ENCODE measurements around the gene FRG1. TPM values are rescaled to one million over a fixed set of nuclear protein-coding genes. Genes with fewer than 3 reads are reported as not detected.
"Not testable (repeated sequence)": the region's sequence is repeated elsewhere in the genome, so short reads cannot be mapped to it uniquely, and the experiment has no call there.

The FRG1 gene
- total and polyA plus RNA-seq, 5 donors from 2014 or later = 60.7 to 76.8 (median 71.9) TPM

GRCh38 chr4:189926742-189927141 lies 13.9 kb upstream of the FRG1 start:
- H3K4me3 ChIP-seq (ENCODE audit: low read depth, low read length); H3K4me1 Mint-ChIP-seq; DNase-seq; H3K4me3 Mint-ChIP-seq; H3K9me3 ChIP-seq (ENCODE audit: control insufficient read depth in 2 of 2, low read length in 2 of 2); H3K27ac Mint-ChIP-seq; H3K27me3 Mint-ChIP-seq; H3K36me3 ChIP-seq (ENCODE audit: control insufficient read depth, insufficient read depth, low read length); H3K27ac ChIP-seq (ENCODE audit: insufficient read depth, low read length, poor library complexity, severe bottlenecking); H3K27me3 ChIP-seq (ENCODE audit: control insufficient read depth, insufficient read depth, low read length); H3K4me1 ChIP-seq (ENCODE audit: control insufficient read depth, insufficient read depth, low read length, poor library complexity, severe bottlenecking); ATAC-seq (ENCODE audit: low read depth in 2 of 2): not testable (repeated sequence)
- H3K36me3 Mint-ChIP-seq = peaks cover 25% of the 10 kb centered on the region
- peaks cover 0 to 12% (median 5%) of the 10 kb centered on the region in 7 donors for H3K9me3 Mint-ChIP-seq

- Mint-ChIP-seq H3K4me1 (peaks cover 48 to 63% (median 54%) of the 10 kb centered on the region in 4 donors), H3K4me3 (peak overlapping the region; percentile 95 to 100 (median 97)), H3K9me3 (peaks cover 1 to 6% (median 3%) of the 10 kb centered on the region in 7 donors), H3K36me3 (peaks cover 31% of the 10 kb centered on the region), H3K27ac (peak overlapping the region; percentile 96 to 100 (median 98)), H3K27me3 (peaks cover 5% of the 10 kb centered on the region)
- H3K36me3 ChIP-seq (ENCODE audit: control insufficient read depth, insufficient read depth, low read length) = peaks cover 10% of the 10 kb centered on the region
- H3K4me1 ChIP-seq (ENCODE audit: control insufficient read depth, insufficient read depth, low read length, poor library complexity, severe bottlenecking) = peaks cover 42% of the 10 kb centered on the region
- ATAC-seq (ENCODE audit: low read depth in 2 of 2) (no peak), DNase-seq (no peak)
- no peaks in the 10 kb centered on the region for H3K9me3 ChIP-seq (ENCODE audit: control insufficient read depth in 2 of 2, low read length in 2 of 2)
- H3K27ac ChIP-seq (ENCODE audit: insufficient read depth, low read length, poor library complexity, severe bottlenecking) = peak overlapping the region; percentile 90
- H3K4me3 ChIP-seq (ENCODE audit: low read depth, low read length) = peak overlapping the region; percentile 89
- H3K27me3 ChIP-seq (ENCODE audit: control insufficient read depth, insufficient read depth, low read length) = no peaks in the 10 kb centered on the region
Measured at GRCh38 chr4:189941005-189941450, 356 bp downstream of the FRG1 start.

GRCh38 chr4:189942412-189942811 lies 1.7 kb downstream of the FRG1 start:
- ATAC-seq (ENCODE audit: low read depth in 2 of 2); H3K9me3 Mint-ChIP-seq; H3K9me3 ChIP-seq (ENCODE audit: control insufficient read depth in 2 of 2, low read length in 2 of 2); DNase-seq; H3K27me3 Mint-ChIP-seq; H3K27me3 ChIP-seq (ENCODE audit: control insufficient read depth, insufficient read depth, low read length); H3K27ac ChIP-seq (ENCODE audit: insufficient read depth, low read length, poor library complexity, severe bottlenecking): not testable (repeated sequence)
- peaks cover 16% of the 10 kb centered on the region for H3K36me3 ChIP-seq (ENCODE audit: control insufficient read depth, insufficient read depth, low read length)
- Mint-ChIP-seq H3K4me1 (peaks cover 59 to 77% (median 68%) of the 10 kb centered on the region in 4 donors), H3K4me3 (peak overlapping the region; percentile 84 to 98 (median 90)), H3K36me3 (peaks cover 36% of the 10 kb centered on the region), H3K27ac (peak overlapping the region; percentile 87 to 96 (median 93))
- peak overlapping the region; percentile 89 for H3K4me3 ChIP-seq (ENCODE audit: low read depth, low read length)
- peaks cover 45% of the 10 kb centered on the region for H3K4me1 ChIP-seq (ENCODE audit: control insufficient read depth, insufficient read depth, low read length, poor library complexity, severe bottlenecking)

GRCh38 chr4:189944077-189944476 lies 3.4 kb downstream of the FRG1 start:
- ATAC-seq (ENCODE audit: low read depth in 2 of 2); H3K27me3 ChIP-seq (ENCODE audit: control insufficient read depth, insufficient read depth, low read length); H3K27ac ChIP-seq (ENCODE audit: insufficient read depth, low read length, poor library complexity, severe bottlenecking); DNase-seq; H3K9me3 Mint-ChIP-seq; H3K27ac Mint-ChIP-seq; H3K9me3 ChIP-seq (ENCODE audit: control insufficient read depth in 2 of 2, low read length in 2 of 2); H3K4me3 ChIP-seq (ENCODE audit: low read depth, low read length); H3K27me3 Mint-ChIP-seq: not testable (repeated sequence)
- Histone ChIP-seq H3K4me1 (ENCODE audit: control insufficient read depth, insufficient read depth, low read length, poor library complexity, severe bottlenecking) (peaks cover 45% of the 10 kb centered on the region), H3K36me3 (ENCODE audit: control insufficient read depth, insufficient read depth, low read length) (peaks cover 25% of the 10 kb centered on the region)
- peaks cover 47% of the 10 kb centered on the region for H3K36me3 Mint-ChIP-seq
- peaks cover 69 to 91% (median 77%) of the 10 kb centered on the region in 4 donors for H3K4me1 Mint-ChIP-seq
- H3K4me3 Mint-ChIP-seq = peak overlapping the region; percentile 15 to 58 (median 40)

GRCh38 chr4:189946906-189947305 lies 6.2 kb downstream of the FRG1 start:
- H3K4me3 ChIP-seq (ENCODE audit: low read depth, low read length); H3K27ac ChIP-seq (ENCODE audit: insufficient read depth, low read length, poor library complexity, severe bottlenecking); ATAC-seq (ENCODE audit: low read depth in 2 of 2); H3K27me3 ChIP-seq (ENCODE audit: control insufficient read depth, insufficient read depth, low read length); H3K27me3 Mint-ChIP-seq; H3K9me3 ChIP-seq (ENCODE audit: control insufficient read depth in 2 of 2, low read length in 2 of 2); H3K9me3 Mint-ChIP-seq; DNase-seq; H3K27ac Mint-ChIP-seq: not testable (repeated sequence)
- Mint-ChIP-seq H3K36me3 (peaks cover 58% of the 10 kb centered on the region), H3K4me1 (peaks cover 54 to 84% (median 69%) of the 10 kb centered on the region in 4 donors), H3K4me3 (peak overlapping the region in 2 of 4 donors; percentile 66 to 69)
- Histone ChIP-seq H3K4me1 (ENCODE audit: control insufficient read depth, insufficient read depth, low read length, poor library complexity, severe bottlenecking) (peaks cover 33% of the 10 kb centered on the region), H3K36me3 (ENCODE audit: control insufficient read depth, insufficient read depth, low read length) (peaks cover 30% of the 10 kb centered on the region)

- H3K9me3 ChIP-seq (ENCODE audit: control insufficient read depth in 2 of 2, low read length in 2 of 2); DNase-seq; H3K9me3 Mint-ChIP-seq; H3K4me3 Mint-ChIP-seq; H3K27ac Mint-ChIP-seq; H3K27me3 Mint-ChIP-seq; H3K4me3 ChIP-seq (ENCODE audit: low read depth, low read length); H3K27me3 ChIP-seq (ENCODE audit: control insufficient read depth, insufficient read depth, low read length); ATAC-seq (ENCODE audit: low read depth in 2 of 2); H3K27ac ChIP-seq (ENCODE audit: insufficient read depth, low read length, poor library complexity, severe bottlenecking): not testable (repeated sequence)
- Mint-ChIP-seq H3K36me3 (peaks cover 58% of the 10 kb centered on the region), H3K4me1 (peaks cover 42 to 68% (median 56%) of the 10 kb centered on the region in 4 donors)
- Histone ChIP-seq H3K36me3 (ENCODE audit: control insufficient read depth, insufficient read depth, low read length) (peaks cover 28% of the 10 kb centered on the region), H3K4me1 (ENCODE audit: control insufficient read depth, insufficient read depth, low read length, poor library complexity, severe bottlenecking) (peaks cover 20% of the 10 kb centered on the region)
Measured at GRCh38 chr4:189948486-189948885, 7.8 kb downstream of the FRG1 start.

GRCh38 chr4:189969291-189969690 lies 28.6 kb downstream of the FRG1 start:
- not testable (repeated sequence) for H3K4me1 Mint-ChIP-seq; H3K36me3 Mint-ChIP-seq; H3K4me3 Mint-ChIP-seq; H3K9me3 ChIP-seq (ENCODE audit: control insufficient read depth in 2 of 2, low read length in 2 of 2); H3K27me3 ChIP-seq (ENCODE audit: control insufficient read depth, insufficient read depth, low read length); H3K27ac ChIP-seq (ENCODE audit: insufficient read depth, low read length, poor library complexity, severe bottlenecking); H3K27me3 Mint-ChIP-seq; ATAC-seq (ENCODE audit: low read depth in 2 of 2); DNase-seq; H3K27ac Mint-ChIP-seq; H3K4me3 ChIP-seq (ENCODE audit: low read depth, low read length); H3K4me1 ChIP-seq (ENCODE audit: control insufficient read depth, insufficient read depth, low read length, poor library complexity, severe bottlenecking); H3K36me3 ChIP-seq (ENCODE audit: control insufficient read depth, insufficient read depth, low read length)
- peaks cover 0 to 43% (median 6%) of the 10 kb centered on the region in 7 donors for H3K9me3 Mint-ChIP-seq

GRCh38 chr4:189973646-189974045 lies 33.0 kb downstream of the FRG1 start:
- Mint-ChIP-seq H3K36me3 (no peaks in the 10 kb centered on the region), H3K4me3 (no peak overlapping the region), H3K9me3 (peaks cover 0 to 10% (median 0%) of the 10 kb centered on the region in 7 donors), H3K4me1 (peaks cover 0 to 3% (median 0%) of the 10 kb centered on the region in 4 donors), H3K27me3 (peaks cover 27% of the 10 kb centered on the region), H3K27ac (no peak overlapping the region)
- Histone ChIP-seq H3K36me3 (ENCODE audit: control insufficient read depth, insufficient read depth, low read length) (no peaks in the 10 kb centered on the region), H3K27ac (ENCODE audit: insufficient read depth, low read length, poor library complexity, severe bottlenecking) (no peak overlapping the region), H3K9me3 (ENCODE audit: control insufficient read depth in 2 of 2, low read length in 2 of 2) (peaks cover 0 to 2% of the 10 kb centered on the region in 2 experiments), H3K4me3 (ENCODE audit: low read depth, low read length) (no peak overlapping the region), H3K4me1 (ENCODE audit: control insufficient read depth, insufficient read depth, low read length, poor library complexity, severe bottlenecking) (no peaks in the 10 kb centered on the region), H3K27me3 (ENCODE audit: control insufficient read depth, insufficient read depth, low read length) (peaks cover 2% of the 10 kb centered on the region)
- ATAC-seq (ENCODE audit: low read depth in 2 of 2) = no peak
- DNase-seq = no peak
